BLaER1 (cell line): ENCODE data around the gene MIGA2.

ENCODE experiments used
- H3K27ac ChIP-seq: shearing (Covaris generic); formaldehyde crosslinking; 2 replicates; pipeline ENCODE4 v1.8.1; 2022
- H3K27me3 ChIP-seq: shearing (Covaris generic); formaldehyde crosslinking; 2 replicates; pipeline ENCODE4 v1.8.1; 2022
- H3K36me3 ChIP-seq: shearing (Covaris generic); formaldehyde crosslinking; 2 replicates; pipeline ENCODE4 v1.8.1; 2022
- H3K4me1 ChIP-seq: shearing (Covaris generic); formaldehyde crosslinking; 2 replicates; pipeline ENCODE4 v1.8.1; 2022
- H3K4me2 ChIP-seq: shearing (Covaris generic); formaldehyde crosslinking; 2 replicates; pipeline ENCODE4 v1.8.1; 2022
- H3K4me3 ChIP-seq: shearing (Covaris generic); formaldehyde crosslinking; 2 replicates; pipeline ENCODE4 v1.8.1; 2022
- H3K9ac ChIP-seq: shearing (Covaris generic); formaldehyde crosslinking; 2 replicates; pipeline ENCODE4 v1.8.1; 2022
- H3K9me3 ChIP-seq: shearing (Covaris generic); formaldehyde crosslinking; 2 replicates; pipeline ENCODE4 v1.8.1; 2022
- H4K20me1 ChIP-seq: shearing (Covaris generic); formaldehyde crosslinking; 2 replicates; pipeline ENCODE4 v1.8.1; 2022
- Cebpa-rat ChIP-seq: shearing (Covaris generic); IDR thresholded peaks from 2 replicates; pipeline ENCODE4 v1.8.1; 2022

Gene MIGA2

GRCh38 chr9:129069862-129070641, 33.6 kb downstream of the MIGA2 start:
- Histone ChIP-seq H3K4me2 (peak overlapping the region; percentile 99), H3K27ac (peak overlapping the region; percentile 98), H3K9me3 (no peaks in the 10 kb centered on the region), H3K27me3 (no peaks in the 10 kb centered on the region), H3K9ac (peak overlapping the region; percentile 84), H3K36me3 (peaks cover 25% of the 10 kb centered on the region), H3K4me3 (peak overlapping the region; percentile 62), H4K20me1 (no peaks in the 10 kb centered on the region), H3K4me1 (peaks cover 53% of the 10 kb centered on the region)
- no peak for TF ChIP-seq Cebpa-rat

GRCh38 chr9:129070696-129071525, 34.5 kb downstream of the MIGA2 start:
- Histone ChIP-seq H3K9me3 (no peaks in the 10 kb centered on the region), H3K36me3 (peaks cover 17% of the 10 kb centered on the region), H3K27me3 (no peaks in the 10 kb centered on the region), H3K4me2 (peak overlapping the region; percentile 99), H3K4me1 (peaks cover 53% of the 10 kb centered on the region), H3K4me3 (peak overlapping the region; percentile 62), H3K9ac (peak overlapping the region; percentile 84), H4K20me1 (no peaks in the 10 kb centered on the region), H3K27ac (peak overlapping the region; percentile 98)
- TF ChIP-seq Cebpa-rat, result no peak

GRCh38 chr9:129071526-129072126, 35.2 kb downstream of the MIGA2 start:
- Histone ChIP-seq H3K9ac (peak overlapping the region; percentile 84), H3K36me3 (peaks cover 19% of the 10 kb centered on the region), H3K4me1 (peaks cover 53% of the 10 kb centered on the region), H3K4me2 (peak overlapping the region; percentile 99), H4K20me1 (no peaks in the 10 kb centered on the region), H3K9me3 (no peaks in the 10 kb centered on the region), H3K27ac (peak overlapping the region; percentile 98), H3K27me3 (no peaks in the 10 kb centered on the region), H3K4me3 (peak overlapping the region; percentile 62)
- no peak for TF ChIP-seq Cebpa-rat

- no peak overlapping the region; the same call in 1 of the 2 replicates for H3K4me3 ChIP-seq
- H3K36me3 ChIP-seq, result peaks cover 17% of the 10 kb centered on the region
- no peaks in the 10 kb centered on the region for H3K9me3 ChIP-seq
- H3K27ac ChIP-seq, result peak overlapping the region; percentile 98
- no peak for TF ChIP-seq Cebpa-rat
- H3K4me2 ChIP-seq, result peak overlapping the region; percentile 99
- H3K9ac ChIP-seq, result no peak overlapping the region
- H3K27me3 ChIP-seq, result no peaks in the 10 kb centered on the region
- H3K4me1 ChIP-seq, result peaks cover 50% of the 10 kb centered on the region
- no peaks in the 10 kb centered on the region for H4K20me1 ChIP-seq
Observed at GRCh38 chr9:129072171-129072570, 35.7 kb downstream of the MIGA2 start.

- H3K9me3 ChIP-seq, result no peaks in the 10 kb centered on the region
- no peak for TF ChIP-seq Cebpa-rat
- no peak overlapping the region for H3K4me2 ChIP-seq
- H3K27ac ChIP-seq, result no peak overlapping the region
- H3K27me3 ChIP-seq, result no peaks in the 10 kb centered on the region
- H3K36me3 ChIP-seq, result peaks cover 6% of the 10 kb centered on the region; the same call in 1 of the 2 replicates
- H4K20me1 ChIP-seq, result no peaks in the 10 kb centered on the region
- H3K4me1 ChIP-seq, result peaks cover 42% of the 10 kb centered on the region
- H3K9ac ChIP-seq, result no peak overlapping the region
- no peak overlapping the region for H3K4me3 ChIP-seq
Observed at GRCh38 chr9:129073404-129073803, 37.0 kb downstream of the MIGA2 start.

GRCh38 chr9:129074106-129074505, 37.7 kb downstream of the MIGA2 start:
- Histone ChIP-seq H3K36me3 (peaks cover 6% of the 10 kb centered on the region; the same call in 1 of the 2 replicates), H3K4me2 (no peak overlapping the region), H3K9ac (no peak overlapping the region), H3K27me3 (no peaks in the 10 kb centered on the region), H3K4me3 (no peak overlapping the region), H4K20me1 (no peaks in the 10 kb centered on the region), H3K4me1 (peaks cover 42% of the 10 kb centered on the region), H3K27ac (no peak overlapping the region), H3K9me3 (no peaks in the 10 kb centered on the region)
- TF ChIP-seq Cebpa-rat, result no peak

GRCh38 chr9:129075996-129076639, 39.7 kb downstream of the MIGA2 start:
- no peaks in the 10 kb centered on the region for H3K9me3 ChIP-seq
- no peak overlapping the region for H3K27ac ChIP-seq
- H3K4me3 ChIP-seq, result no peak overlapping the region
- H3K27me3 ChIP-seq, result no peaks in the 10 kb centered on the region
- no peaks in the 10 kb centered on the region for H4K20me1 ChIP-seq
- no peak overlapping the region for H3K4me2 ChIP-seq
- no peak for TF ChIP-seq Cebpa-rat
- H3K9ac ChIP-seq, result no peak overlapping the region
- H3K36me3 ChIP-seq, result peaks cover 6% of the 10 kb centered on the region; the same call in 1 of the 2 replicates
- peaks cover 38% of the 10 kb centered on the region for H3K4me1 ChIP-seq

GRCh38 chr9:129076640-129077037, 40.2 kb downstream of the MIGA2 start:
- no peak overlapping the region for H3K4me3 ChIP-seq
- H3K9me3 ChIP-seq, result no peaks in the 10 kb centered on the region
- no peaks in the 10 kb centered on the region for H3K27me3 ChIP-seq
- no peak overlapping the region for H3K27ac ChIP-seq
- H3K36me3 ChIP-seq, result peaks cover 6% of the 10 kb centered on the region; the same call in 1 of the 2 replicates
- no peak for TF ChIP-seq Cebpa-rat
- no peak overlapping the region for H3K9ac ChIP-seq
- H3K4me2 ChIP-seq, result no peak overlapping the region
- peaks cover 35% of the 10 kb centered on the region for H3K4me1 ChIP-seq
- peaks cover 2% of the 10 kb centered on the region for H4K20me1 ChIP-seq

- H3K4me1 ChIP-seq, result peaks cover 35% of the 10 kb centered on the region
- H3K27ac ChIP-seq, result no peak overlapping the region
- H3K4me2 ChIP-seq, result no peak overlapping the region
- no peak overlapping the region for H3K4me3 ChIP-seq
- no peaks in the 10 kb centered on the region for H3K9me3 ChIP-seq
- peaks cover 6% of the 10 kb centered on the region; the same call in 1 of the 2 replicates for H3K36me3 ChIP-seq
- no peak overlapping the region for H3K9ac ChIP-seq
- no peaks in the 10 kb centered on the region for H3K27me3 ChIP-seq
- no peak for TF ChIP-seq Cebpa-rat
- H4K20me1 ChIP-seq, result peaks cover 8% of the 10 kb centered on the region
Observed at GRCh38 chr9:129077236-129077635, 40.8 kb downstream of the MIGA2 start.
